Muscle of back (tissue), 11 donors: ENCODE data around the gene UBE2V1. TPM values are rescaled to one million over a fixed set of nuclear protein-coding genes. Genes with fewer than 3 reads are reported as not detected.
"Not testable (repeated sequence)": the region's sequence is repeated elsewhere in the genome, so short reads cannot be mapped to it uniquely, and the experiment has no call there.

Source experiments
- DNase-seq, 3 donors: peaks; one replicate each; pipeline versions ENCODE4 v3.0.0 to v3.0.0-alpha.2; 2013
- polyA plus RNA-seq, 10 donors: library from polyadenylated mRNA; unstranded; fragments of 120-200 nt; gene quantifications; one replicate each; pipeline ENCODE4 v1.2.1, GENCODE V29; 2013; ENCODE audit not compliant: insufficient read length in 10 of 10

UBE2V1 gene
- polyA plus RNA-seq, 10 donors: 95.0 to 130 (median 121) TPM

GRCh38 chr20:50067461-50067860 lies 45.5 kb downstream of the UBE2V1 start:
- no peak for DNase-seq

- no peak for DNase-seq
These were observed 45.9 kb downstream of the UBE2V1 start for GRCh38 chr20:50067018-50067417.

DNA sequence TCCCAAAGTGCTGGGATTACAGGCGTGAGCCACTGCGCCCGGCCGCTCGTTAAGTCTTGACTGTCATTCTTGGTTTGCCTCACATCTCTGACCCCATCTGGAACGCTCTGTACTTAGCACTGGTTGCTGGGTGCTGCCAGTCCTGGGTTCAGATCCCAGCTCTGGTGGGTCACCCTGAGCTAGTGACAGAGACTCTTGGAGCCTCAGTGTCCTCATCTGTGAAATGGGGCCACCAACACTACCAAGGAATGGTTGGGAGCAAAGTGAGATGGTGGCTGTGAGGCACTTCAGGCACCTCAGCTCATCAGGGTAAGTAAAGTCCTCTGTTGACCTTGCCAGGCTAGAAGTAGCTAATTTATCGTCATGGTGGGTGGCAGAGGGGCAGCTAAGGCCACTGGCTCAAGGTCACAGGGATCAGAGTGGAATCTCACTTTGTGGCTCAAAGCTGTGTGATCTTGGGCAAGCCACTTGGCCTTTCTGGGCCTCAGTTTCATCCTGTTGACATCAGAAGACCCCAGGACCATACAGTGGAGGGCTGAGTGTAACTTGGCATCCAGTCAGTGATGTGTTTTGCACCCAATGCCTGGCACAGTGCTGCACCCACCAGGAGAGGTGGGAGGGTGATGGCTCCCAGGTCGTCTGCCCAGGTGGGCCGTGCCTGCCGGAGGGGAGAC lies 46.7 kb downstream of the UBE2V1 start:
- DNase-seq: no peak

DNA sequence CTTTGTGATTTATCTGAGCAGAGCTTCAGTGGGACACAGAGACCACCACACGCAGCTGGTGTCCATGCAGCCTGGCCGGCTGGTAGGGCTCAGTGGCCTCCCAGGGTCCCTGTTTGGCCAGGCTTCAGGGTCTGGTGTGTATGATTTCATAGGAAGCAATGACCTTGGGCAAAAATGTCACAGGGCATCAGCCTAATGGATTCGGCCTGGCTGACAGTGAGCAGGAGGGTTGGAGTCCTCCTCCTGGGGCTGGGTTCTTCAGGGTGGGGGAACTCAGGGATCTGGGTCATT lies 47.7 kb downstream of the UBE2V1 start:
- DNase-seq: no peak

DNA sequence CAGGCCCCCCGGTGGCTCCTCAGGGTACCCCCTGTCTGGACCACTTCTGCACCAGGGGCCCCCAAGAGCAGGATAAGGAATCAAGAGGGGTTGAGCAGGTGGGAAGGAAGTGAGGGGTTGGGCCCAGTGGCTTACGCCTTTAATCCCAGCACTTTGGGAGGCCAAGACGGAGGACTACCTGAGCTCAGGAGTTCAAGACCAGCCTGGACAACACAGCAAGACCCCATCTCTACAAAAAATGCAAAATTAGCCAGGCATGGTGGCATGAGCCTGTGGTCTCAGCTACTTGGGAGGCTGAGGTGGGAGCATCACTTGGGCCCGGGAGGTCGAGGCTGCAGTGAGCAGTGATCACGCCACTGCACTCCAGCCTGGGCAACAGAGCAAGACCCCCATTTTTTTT lies 49.2 kb downstream of the UBE2V1 start:
- not testable (repeated sequence) for DNase-seq

DNA sequence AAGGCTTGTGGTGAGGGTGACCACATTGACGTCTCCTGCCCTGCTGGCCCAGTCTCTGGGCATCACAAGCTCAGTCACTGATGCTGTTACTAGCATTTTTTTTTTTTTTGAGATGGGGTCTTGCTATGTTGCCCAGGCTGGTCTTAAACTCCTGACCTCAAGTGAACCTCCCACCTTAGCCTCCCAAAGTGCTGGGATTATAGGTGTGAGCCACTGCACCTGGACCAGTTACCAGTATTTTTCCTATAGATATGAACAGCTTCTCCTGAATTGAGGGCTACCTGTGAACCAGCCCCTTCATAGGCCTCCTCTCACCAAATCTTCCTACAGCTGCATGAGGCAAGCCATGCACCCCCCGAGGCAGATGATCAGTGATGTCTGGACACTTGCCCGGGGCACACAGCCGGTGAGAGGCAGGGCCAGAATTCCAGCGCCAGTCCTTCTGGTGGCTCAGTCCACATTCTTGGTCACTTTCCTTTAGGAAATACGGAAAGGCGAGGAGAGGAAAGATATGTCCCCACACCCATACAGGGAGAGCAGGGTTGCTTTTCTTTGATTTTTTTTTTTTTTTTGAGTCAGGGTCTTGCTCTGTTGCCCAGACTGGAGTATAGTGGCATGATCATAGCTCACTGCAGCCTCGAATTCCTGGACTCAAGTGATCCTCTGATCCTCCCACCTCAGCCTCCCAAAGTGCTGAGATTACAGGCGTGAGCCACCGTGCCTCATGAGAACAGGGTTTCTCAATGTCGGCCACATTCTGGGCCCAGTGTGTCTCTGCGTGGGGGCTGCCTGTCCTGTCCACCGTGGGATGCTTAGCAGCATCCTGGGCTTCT lies 50.7 kb downstream of the UBE2V1 start:
- no peak for DNase-seq

GRCh38 chr20:50061151-50062005 lies 51.6 kb downstream of the UBE2V1 start:
- DNase-seq: no peak

- DNase-seq: no peak
These were observed 54.1 kb downstream of the UBE2V1 start for GRCh38 chr20:50058662-50059402.

GRCh38 chr20:50057714-50058053 lies 55.3 kb downstream of the UBE2V1 start:
- DNase-seq: no peak

DNA sequence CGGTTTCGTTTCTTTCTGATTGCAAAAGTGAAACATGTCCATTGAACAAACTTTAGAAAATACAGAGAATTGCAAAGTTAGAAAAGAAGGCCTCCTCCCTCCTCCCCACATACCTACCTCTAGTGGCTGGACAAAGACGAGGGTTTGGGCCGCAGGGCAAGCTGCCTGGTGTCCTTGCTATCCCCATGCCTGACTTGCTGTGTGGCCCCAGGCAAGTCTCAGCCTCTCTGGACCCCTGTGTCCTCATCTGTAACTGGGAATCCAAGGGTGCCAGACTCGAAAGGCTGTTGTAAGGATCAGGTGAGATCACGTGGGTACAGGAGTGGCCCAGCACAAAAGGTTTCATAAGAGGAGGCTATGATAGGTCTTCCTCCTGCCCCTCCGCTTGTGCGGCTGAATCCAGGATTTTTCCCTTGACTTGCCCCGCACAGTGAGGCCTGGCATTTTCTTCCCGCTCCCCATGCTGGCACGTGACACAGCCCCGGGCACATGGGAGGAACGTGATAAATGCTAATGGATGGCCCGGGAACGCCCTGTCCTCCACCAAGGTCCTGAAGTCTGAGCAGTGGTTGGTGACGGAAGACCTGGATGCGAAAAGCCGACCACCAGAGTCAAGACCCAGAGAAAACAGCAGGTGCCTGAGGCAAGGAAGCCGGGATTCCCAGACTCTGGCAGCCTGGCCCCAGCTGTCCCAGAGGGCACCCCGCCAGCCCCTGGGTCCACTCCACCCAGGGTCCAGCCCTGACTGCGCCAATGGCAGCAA lies 55.8 kb downstream of the UBE2V1 start:
- DNase-seq: no peak

DNA sequence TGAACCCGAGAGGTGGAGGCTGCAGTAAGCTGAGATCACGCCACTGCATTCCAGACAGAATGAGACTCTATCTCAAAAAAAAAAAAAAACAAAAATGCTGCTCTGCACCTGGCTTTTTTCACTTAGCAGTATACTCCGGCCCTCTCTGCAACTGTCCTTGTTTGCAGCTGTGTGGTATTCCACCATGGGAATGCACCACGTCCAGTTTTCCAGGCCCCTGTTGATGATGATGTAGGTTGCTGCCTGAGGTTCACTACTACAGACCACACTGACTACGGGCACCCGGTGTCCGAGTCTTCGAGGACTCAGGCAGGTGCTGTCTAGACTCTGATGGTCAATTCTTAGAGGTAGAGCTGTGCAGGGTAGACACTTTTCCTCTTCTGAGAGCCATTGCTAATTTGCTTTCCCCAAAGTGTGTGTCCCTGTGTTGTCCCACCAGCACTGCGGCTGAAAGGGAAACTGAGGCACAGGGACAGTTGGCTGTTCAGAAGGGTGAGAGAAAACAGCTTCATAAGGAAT lies 56.5 kb downstream of the UBE2V1 start:
- DNase-seq: no peak

DNA sequence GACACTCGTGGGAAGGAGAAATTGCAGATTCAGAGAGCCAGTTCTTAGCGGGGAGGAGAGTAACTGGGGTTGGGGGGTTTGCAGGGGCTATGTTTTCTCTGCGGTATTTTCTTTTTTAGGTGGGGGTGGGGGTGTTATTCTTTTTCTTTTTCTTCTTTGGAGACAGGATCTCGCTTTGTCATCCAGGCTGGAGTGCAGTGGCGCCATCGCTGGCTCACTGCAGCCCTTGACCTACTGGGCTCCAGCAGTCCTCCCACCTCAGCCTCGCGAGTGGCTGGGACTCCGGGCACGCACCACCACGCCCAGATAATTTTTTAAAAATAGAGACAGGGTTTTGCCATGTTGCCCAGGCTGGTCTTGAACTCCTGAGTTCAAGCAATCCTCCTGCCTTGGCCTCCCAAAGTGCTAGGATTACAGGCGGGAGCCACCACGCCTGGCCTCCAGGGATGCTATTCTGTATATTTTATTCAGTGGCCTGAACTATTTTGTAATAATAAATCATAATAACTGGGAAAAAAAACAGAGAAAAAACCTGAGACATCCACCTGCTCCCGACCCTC lies 57.3 kb downstream of the UBE2V1 start:
- DNase-seq: no peak

- peak in 2 of 3 donors; percentile 55 to 80 for DNase-seq
These were observed 58.1 kb downstream of the UBE2V1 start for GRCh38 chr20:50054626-50055511.

- DNase-seq: no peak
These were observed 58.8 kb downstream of the UBE2V1 start for GRCh38 chr20:50054231-50054547.

- no peak for DNase-seq
These were observed 59.4 kb downstream of the UBE2V1 start for GRCh38 chr20:50053362-50054230.

- peak in 2 of 3 donors; percentile 67 to 83 for DNase-seq
These were observed 60.2 kb downstream of the UBE2V1 start for GRCh38 chr20:50052550-50053361.

DNA sequence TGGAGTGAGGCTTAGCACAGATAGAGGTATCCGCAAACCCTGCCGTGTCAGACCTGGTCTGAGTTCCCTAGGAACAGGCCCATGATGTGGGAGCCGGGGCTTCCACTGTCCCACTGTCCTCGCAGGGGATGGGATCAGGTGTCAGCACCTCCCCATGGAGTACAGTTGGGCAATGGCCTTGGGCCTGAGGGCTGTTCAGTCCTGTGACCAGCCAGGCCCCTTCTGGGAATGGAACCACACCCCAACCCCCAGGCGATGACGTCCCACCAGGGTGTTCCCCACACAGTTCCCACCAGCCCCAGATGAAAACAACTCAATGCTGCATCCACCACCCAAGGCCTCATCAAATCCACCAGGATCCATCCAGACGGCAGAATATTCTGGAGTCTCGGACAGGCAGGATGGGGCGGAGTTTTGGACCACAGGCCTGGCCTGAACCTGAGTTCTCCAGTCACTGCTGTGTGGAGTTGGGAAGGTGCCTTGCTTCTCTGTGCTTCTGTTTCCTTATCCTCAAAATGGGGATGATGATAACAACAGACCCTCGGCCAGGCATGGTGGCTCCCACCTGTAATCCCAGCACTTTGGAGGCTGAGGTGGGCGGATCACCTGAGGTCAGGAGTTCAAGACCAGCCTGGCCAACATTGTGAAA lies 62.2 kb downstream of the UBE2V1 start:
- no peak for DNase-seq
